SK-N-SH treated with all-trans-retinoic acid at 6 μM for 48 hours (cell line): ENCODE results near the gene MRTFA.
A peak's percentile ranks its signal among the peaks of the same experiment; 100 is the strongest.

Experiments
- ATAC-seq: fragments of 200-7000 bp; cut with Tn5 transposase; 3 replicates; pipeline ENCODE4 v1.9.1; 2020; ENCODE audit warnings: mild to moderate bottlenecking, moderate library complexity
- ARNTL ChIP-seq: fragments of 450-650 bp; formaldehyde crosslinking; IDR thresholded peaks from 2 replicates; pipeline ENCODE4 v1.5.0; 2020; ENCODE audit warnings: low read depth, mild to moderate bottlenecking, moderate library complexity, borderline replicate concordance
- BACH2 ChIP-seq: fragments of 250-450 bp; sonication (Bioruptor Pico); IDR thresholded peaks from 2 replicates; pipeline ENCODE4 v1.9.0; 2021; ENCODE audit warnings: mild to moderate bottlenecking, borderline replicate concordance
- CREB5 ChIP-seq: fragments of 250-450 bp; sonication (Bioruptor Pico); IDR thresholded peaks from 2 replicates; pipeline ENCODE4 v1.5.1; 2020; ENCODE audit warnings: low read depth, mild to moderate bottlenecking, moderate library complexity
- CSDC2 ChIP-seq: fragments of 250-450 bp; sonication (Bioruptor Pico); IDR thresholded peaks from 2 replicates; pipeline ENCODE4 v1.5.0; 2020; ENCODE audit warnings: mild to moderate bottlenecking, moderate library complexity
- GLIS3 ChIP-seq: fragments of 250-450 bp; sonication (Bioruptor Pico); IDR thresholded peaks from 2 replicates; pipeline ENCODE4 v1.5.0; 2020; ENCODE audit warnings: mild to moderate bottlenecking, moderate library complexity
- OSR1 ChIP-seq: fragments of 250-450 bp; sonication (Bioruptor Pico); IDR thresholded peaks from 2 replicates; pipeline ENCODE4 v1.8.0; 2022; ENCODE audit warnings: moderate library complexity, mild to moderate bottlenecking, inconsistent platforms
- PATZ1 ChIP-seq: fragments of 250-450 bp; sonication (Bioruptor Pico); IDR thresholded peaks from 2 replicates; pipeline ENCODE4 v1.8.0; 2020; ENCODE audit warnings: mild to moderate bottlenecking, moderate library complexity, borderline replicate concordance
- POU6F1 ChIP-seq: fragments of 250-450 bp; sonication (Bioruptor Pico); IDR thresholded peaks from 2 replicates; pipeline ENCODE4 v1.8.0; 2021; ENCODE audit warnings: low read depth, mild to moderate bottlenecking, moderate library complexity, borderline replicate concordance
- PPARA ChIP-seq: fragments of 250-450 bp; sonication (Bioruptor Pico); IDR thresholded peaks from 2 replicates; pipeline ENCODE4 v1.5.0; 2020; ENCODE audit warnings: mild to moderate bottlenecking, borderline replicate concordance
- RARB ChIP-seq: fragments of 250-450 bp; sonication (Bioruptor Pico); IDR thresholded peaks from 2 replicates; pipeline ENCODE4 v1.8.0; 2021; ENCODE audit warnings: mild to moderate bottlenecking, moderate library complexity
- SNAI2 ChIP-seq: fragments of 250-450 bp; sonication (Bioruptor Pico); IDR thresholded peaks from 2 replicates; pipeline ENCODE4 v1.5.0; 2020; ENCODE audit warnings: mild to moderate bottlenecking, moderate library complexity
- TOX ChIP-seq: fragments of 250-450 bp; sonication (Bioruptor Pico); IDR thresholded peaks from 2 replicates; pipeline ENCODE4 v1.8.0; 2021; ENCODE audit warnings: mild to moderate bottlenecking, moderate library complexity, borderline replicate concordance
- TSHZ2 ChIP-seq: fragments of 250-450 bp; sonication (Bioruptor Pico); IDR thresholded peaks from 2 replicates; pipeline ENCODE4 v1.5.0; 2020; ENCODE audit warnings: mild to moderate bottlenecking, moderate library complexity
- ZFP3 ChIP-seq: fragments of 250-450 bp; sonication (Bioruptor Pico); IDR thresholded peaks from 2 replicates; pipeline ENCODE4 v1.5.0; 2020; ENCODE audit warnings: mild to moderate bottlenecking, moderate library complexity
- ZNF565 ChIP-seq: fragments of 450-650 bp; formaldehyde crosslinking; conservative IDR thresholded peaks from 2 replicates; pipeline ENCODE4 v1.5.0; 2020; ENCODE audit warnings: low read depth, mild to moderate bottlenecking, moderate library complexity
- ZNF70 ChIP-seq: fragments of 450-650 bp; formaldehyde crosslinking; IDR thresholded peaks from 2 replicates; pipeline ENCODE4 v1.5.0; 2020; ENCODE audit warnings: mild to moderate bottlenecking, moderate library complexity
- ZNF8 ChIP-seq: fragments of 450-650 bp; formaldehyde crosslinking; IDR thresholded peaks from 2 replicates; pipeline ENCODE4 v1.5.0; 2020; ENCODE audit warnings: mild to moderate bottlenecking, moderate library complexity

The MRTFA gene

GRCh38 chr22:40436505-40437431, 199.8 kb downstream of the MRTFA start:
- no peak for TF ChIP-seq RARB (CRISPR knock-in tag)
- no peak for TF ChIP-seq PATZ1 (CRISPR knock-in tag)
- no peak for TF ChIP-seq ZNF8
- TF ChIP-seq GLIS3 (CRISPR knock-in tag) = no peak
- TF ChIP-seq ZNF70 = no peak
- no peak for TF ChIP-seq POU6F1 (CRISPR knock-in tag)
- TF ChIP-seq OSR1 = no peak
- no peak for TF ChIP-seq ARNTL (CRISPR knock-in tag)
- ATAC-seq = peak; percentile 60

- TF ChIP-seq ZNF565 (CRISPR knock-in tag) = no peak
- no peak for TF ChIP-seq CSDC2 (CRISPR knock-in tag)
- no peak for TF ChIP-seq ZFP3 (CRISPR knock-in tag)
- TF ChIP-seq TSHZ2 (CRISPR knock-in tag) = no peak
- no peak for TF ChIP-seq OSR1
- no peak for TF ChIP-seq POU6F1 (CRISPR knock-in tag)
- TF ChIP-seq SNAI2 = no peak
- TF ChIP-seq ZNF70 = no peak
- TF ChIP-seq PPARA = no peak
- TF ChIP-seq, all 23 proteins: peak for 0
- no peak for ATAC-seq
Measured at GRCh38 chr22:40434745-40435144, 201.8 kb downstream of the MRTFA start.

GRCh38 chr22:40434106-40434505, 202.4 kb downstream of the MRTFA start:
- no peak for TF ChIP-seq ZFP3 (CRISPR knock-in tag)
- TF ChIP-seq CREB5 (CRISPR knock-in tag) = no peak
- TF ChIP-seq ARNTL (CRISPR knock-in tag) = no peak
- no peak for TF ChIP-seq TOX
- no peak for TF ChIP-seq BACH2
- no peak for TF ChIP-seq OSR1
- no peak for TF ChIP-seq SNAI2
- no peak for TF ChIP-seq PATZ1 (CRISPR knock-in tag)
- no peak for ATAC-seq
